ENCODE data around the gene MRPL45. TPM values are rescaled to one million over a fixed set of nuclear protein-coding genes. Genes with fewer than 3 reads are reported as not detected.

MRPL45 gene
- total RNA-seq, 1 experiment from 2014 or later: 60.3 TPM

- Mint-ChIP-seq H3K4me3 (no peak overlapping the region), H3K4me1 (peaks cover 34% of the 10 kb centered on the region), H3K36me3 (no peaks in the 10 kb centered on the region), H3K27ac (peak overlapping the region; percentile 78), H3K27me3 (ENCODE audit: low read depth) (no peaks in the 10 kb centered on the region; the same call in 1 of the 2 replicates), H3K9me3 (no peaks in the 10 kb centered on the region)
- CTCF ChIA-PET: interaction anchor here (0.5 to 10.5 kb wide), 51 partner anchors 7 to 521 kb away, joined by 3 to 222 read pairs (median 4); partner anchors contain the start of gene ARHGAP23
- DNase-seq (ENCODE audit: low spot score): peak; percentile 90
- peak; percentile 66 for ATAC-seq
- POLR2A ChIA-PET: interaction anchor here (0.9 to 1.9 kb wide), 3 partner anchors 51 to 103 kb away, joined by 3 to 20 read pairs (median 4); no protein-coding TSS in a partner anchor
- no peak for TF ChIP-seq ZNF121 (CRISPR knock-in tag; IDR thresholded peaks at IDR 0.05)
- no peak for TF ChIP-seq PREB (CRISPR knock-in tag; IDR thresholded peaks at IDR 0.05; ENCODE audit: borderline replicate concordance)
- TF ChIP-seq, protein P1, sequence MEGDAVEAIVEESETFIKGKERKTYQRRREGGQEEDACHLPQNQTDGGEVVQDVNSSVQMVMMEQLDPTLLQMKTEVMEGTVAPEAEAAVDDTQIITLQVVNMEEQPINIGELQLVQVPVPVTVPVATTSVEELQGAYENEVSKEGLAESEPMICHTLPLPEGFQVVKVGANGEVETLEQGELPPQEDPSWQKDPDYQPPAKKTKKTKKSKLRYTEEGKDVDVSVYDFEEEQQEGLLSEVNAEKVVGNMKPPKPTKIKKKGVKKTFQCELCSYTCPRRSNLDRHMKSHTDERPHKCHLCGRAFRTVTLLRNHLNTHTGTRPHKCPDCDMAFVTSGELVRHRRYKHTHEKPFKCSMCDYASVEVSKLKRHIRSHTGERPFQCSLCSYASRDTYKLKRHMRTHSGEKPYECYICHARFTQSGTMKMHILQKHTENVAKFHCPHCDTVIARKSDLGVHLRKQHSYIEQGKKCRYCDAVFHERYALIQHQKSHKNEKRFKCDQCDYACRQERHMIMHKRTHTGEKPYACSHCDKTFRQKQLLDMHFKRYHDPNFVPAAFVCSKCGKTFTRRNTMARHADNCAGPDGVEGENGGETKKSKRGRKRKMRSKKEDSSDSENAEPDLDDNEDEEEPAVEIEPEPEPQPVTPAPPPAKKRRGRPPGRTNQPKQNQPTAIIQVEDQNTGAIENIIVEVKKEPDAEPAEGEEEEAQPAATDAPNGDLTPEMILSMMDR (IDR thresholded peaks at IDR 0.05): peak; percentile 74
- TF ChIP-seq NR2C2 (CRISPR knock-in tag; IDR thresholded peaks at IDR 0.05): no peak
- no peak for TF ChIP-seq E2F4 (CRISPR knock-in tag; IDR thresholded peaks at IDR 0.05; ENCODE audit: borderline replicate concordance, low read depth)
Measured at GRCh38 chr17:38349097-38349730, 52.2 kb downstream of the MRPL45 start.

DNA sequence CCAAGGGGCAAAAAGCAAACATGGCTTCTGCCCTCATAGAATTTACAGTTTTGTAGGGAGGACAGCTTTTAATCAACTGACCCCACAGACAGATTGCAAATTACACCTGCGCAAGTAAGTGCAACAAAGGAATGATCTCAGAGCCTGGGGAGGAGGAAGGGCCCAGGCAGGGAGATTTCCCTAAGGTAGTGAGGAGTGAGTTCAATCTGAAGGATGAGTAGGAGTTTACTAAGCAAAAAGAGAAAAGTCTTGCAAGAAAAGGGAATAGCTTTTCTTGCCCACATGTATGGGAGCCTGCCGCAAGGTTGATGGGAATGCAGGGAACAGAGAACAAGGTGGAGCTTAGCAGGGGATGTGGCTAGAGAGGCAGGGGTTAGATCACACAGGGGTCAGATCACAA, 53.1 kb downstream of the MRPL45 start:
- no peak for ATAC-seq
- POLR2A ChIA-PET: interaction anchor here (1.3 to 1.9 kb wide), 2 partner anchors 65 to 102 kb away, joined by 4 to 20 read pairs; no protein-coding TSS in a partner anchor
- H3K4me3 Mint-ChIP-seq: no peak overlapping the region; the same call in 1 of the 2 replicates

GRCh38 chr17:38351412-38352222, 54.6 kb downstream of the MRPL45 start, which contains the start of gene SOCS7:
Gene SOCS7 (plus strand): TSS chr17:38351844. CDS start chr17:38352053, 209 bp downstream.
- H3K27me3 Mint-ChIP-seq (ENCODE audit: low read depth): no peaks in the 10 kb centered on the region; the same call in 1 of the 2 replicates
- POLR2A ChIA-PET: interaction anchor here (0.9 to 1.3 kb wide), 2 partner anchors 52 to 64 kb away, joined by 3 read pairs; no protein-coding TSS in a partner anchor
- ATAC-seq (peak; percentile 81), DNase-seq (ENCODE audit: low spot score) (peak; percentile 90)
- peak within 1 kb of the TSS; percentile 98 for H3K27ac Mint-ChIP-seq
- H3K36me3 Mint-ChIP-seq: no peaks in the 10 kb centered on the region
- H3K4me1 Mint-ChIP-seq: peaks cover 48% of the 10 kb centered on the region
- peak within 1 kb of the TSS; percentile 79 for H3K4me3 Mint-ChIP-seq
- CTCF ChIA-PET: interaction anchor here (0.6 to 4.7 kb wide), 14 partner anchors 9 to 206 kb away, joined by 3 to 51 read pairs (median 6); no protein-coding TSS in a partner anchor
- no peaks in the 10 kb centered on the region for H3K9me3 Mint-ChIP-seq
- TF ChIP-seq SP1 (CRISPR knock-in tag; conservative IDR thresholded peaks at IDR 0.05): peak; percentile 81
- TF ChIP-seq HMGXB4 (CRISPR knock-in tag; IDR thresholded peaks at IDR 0.05): peak; percentile 22; the same call in 1 of the 2 replicates
- no peak for TF ChIP-seq FOXP1 (CRISPR knock-in tag; IDR thresholded peaks at IDR 0.05; ENCODE audit: borderline replicate concordance)
- TF ChIP-seq, protein P2, sequence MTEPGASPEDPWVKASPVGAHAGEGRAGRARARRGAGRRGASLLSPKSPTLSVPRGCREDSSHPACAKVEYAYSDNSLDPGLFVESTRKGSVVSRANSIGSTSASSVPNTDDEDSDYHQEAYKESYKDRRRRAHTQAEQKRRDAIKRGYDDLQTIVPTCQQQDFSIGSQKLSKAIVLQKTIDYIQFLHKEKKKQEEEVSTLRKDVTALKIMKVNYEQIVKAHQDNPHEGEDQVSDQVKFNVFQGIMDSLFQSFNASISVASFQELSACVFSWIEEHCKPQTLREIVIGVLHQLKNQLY (CRISPR knock-in tag; IDR thresholded peaks at IDR 0.05): no peak
- TF ChIP-seq TEAD4 (CRISPR knock-in tag; IDR thresholded peaks at IDR 0.05): no peak
- TF ChIP-seq ZBTB21 (CRISPR knock-in tag; IDR thresholded peaks at IDR 0.05; ENCODE audit: borderline replicate concordance): no peak
- TF ChIP-seq, protein P3, sequence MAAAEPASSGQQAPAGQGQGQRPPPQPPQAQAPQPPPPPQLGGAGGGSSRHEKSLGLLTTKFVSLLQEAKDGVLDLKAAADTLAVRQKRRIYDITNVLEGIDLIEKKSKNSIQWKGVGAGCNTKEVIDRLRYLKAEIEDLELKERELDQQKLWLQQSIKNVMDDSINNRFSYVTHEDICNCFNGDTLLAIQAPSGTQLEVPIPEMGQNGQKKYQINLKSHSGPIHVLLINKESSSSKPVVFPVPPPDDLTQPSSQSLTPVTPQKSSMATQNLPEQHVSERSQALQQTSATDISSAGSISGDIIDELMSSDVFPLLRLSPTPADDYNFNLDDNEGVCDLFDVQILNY (CRISPR knock-in tag; IDR thresholded peaks at IDR 0.05): no peak
- TF ChIP-seq NR1H2 (CRISPR knock-in tag; IDR thresholded peaks at IDR 0.05): no peak

More for the DNA sequence above, 53.1 kb downstream of the MRPL45 start:
- CTCF ChIA-PET: interaction anchor here (0.6 to 10.5 kb wide), 21 partner anchors 8 to 318 kb away, joined by 3 to 222 read pairs (median 8); no protein-coding TSS in a partner anchor
- Mint-ChIP-seq H3K36me3 (no peaks in the 10 kb centered on the region), H3K27ac (peak overlapping the region; percentile 98), H3K4me1 (peaks cover 42% of the 10 kb centered on the region), H3K27me3 (ENCODE audit: low read depth) (no peaks in the 10 kb centered on the region; the same call in 1 of the 2 replicates), H3K9me3 (no peaks in the 10 kb centered on the region)
- DNase-seq (ENCODE audit: low spot score): no peak
- TF ChIP-seq ZNF138 (CRISPR knock-in tag; conservative IDR thresholded peaks at IDR 0.05): no peak
- no peak for TF ChIP-seq FOXP1 (CRISPR knock-in tag; IDR thresholded peaks at IDR 0.05; ENCODE audit: borderline replicate concordance)
- TF ChIP-seq, protein P4, sequence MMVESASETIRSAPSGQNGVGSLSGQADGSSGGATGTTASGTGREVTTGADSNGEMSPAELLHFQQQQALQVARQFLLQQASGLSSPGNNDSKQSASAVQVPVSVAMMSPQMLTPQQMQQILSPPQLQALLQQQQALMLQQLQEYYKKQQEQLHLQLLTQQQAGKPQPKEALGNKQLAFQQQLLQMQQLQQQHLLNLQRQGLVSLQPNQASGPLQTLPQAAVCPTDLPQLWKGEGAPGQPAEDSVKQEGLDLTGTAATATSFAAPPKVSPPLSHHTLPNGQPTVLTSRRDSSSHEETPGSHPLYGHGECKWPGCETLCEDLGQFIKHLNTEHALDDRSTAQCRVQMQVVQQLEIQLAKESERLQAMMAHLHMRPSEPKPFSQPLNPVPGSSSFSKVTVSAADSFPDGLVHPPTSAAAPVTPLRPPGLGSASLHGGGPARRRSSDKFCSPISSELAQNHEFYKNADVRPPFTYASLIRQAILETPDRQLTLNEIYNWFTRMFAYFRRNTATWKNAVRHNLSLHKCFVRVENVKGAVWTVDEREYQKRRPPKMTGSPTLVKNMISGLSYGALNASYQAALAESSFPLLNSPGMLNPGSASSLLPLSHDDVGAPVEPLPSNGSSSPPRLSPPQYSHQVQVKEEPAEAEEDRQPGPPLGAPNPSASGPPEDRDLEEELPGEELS (CRISPR knock-in tag; IDR thresholded peaks at IDR 0.05): no peak
- no peak for TF ChIP-seq IRF2 (CRISPR knock-in tag; IDR thresholded peaks at IDR 0.05; ENCODE audit: borderline replicate concordance, low read depth)
- no peak for TF ChIP-seq ZBTB21 (CRISPR knock-in tag; IDR thresholded peaks at IDR 0.05; ENCODE audit: borderline replicate concordance)
- no peak for TF ChIP-seq MXD4 (CRISPR knock-in tag; IDR thresholded peaks at IDR 0.05; ENCODE audit: borderline replicate concordance)
- no peak for TF ChIP-seq EMX1 (CRISPR knock-in tag; IDR thresholded peaks at IDR 0.05)
